Right atrium auricular region (tissue), 2 donors: ENCODE measurements around the gene TMED3. TPM values are rescaled to one million over a fixed set of nuclear protein-coding genes. Genes with fewer than 3 reads are reported as not detected.

ENCODE experiments used
- DNase-seq: peaks from one replicate; pipeline ENCODE4 v3.0.0-alpha.2; 2019; ENCODE audit warnings: low spot score
- H3K27ac ChIP-seq, 2 donors: fragments of 200-600 bp; sonication (generic); 1 replicate in 1 of 2; 2 replicates in 1 of 2; pipeline ENCODE4 v1.5.1; 2016 to 2019
- H3K27me3 ChIP-seq, 2 donors: fragments of 200-600 bp; sonication (generic); one replicate each; pipeline versions ENCODE4 v1.5.1 to v1.6.0; 2017 to 2019
- H3K36me3 ChIP-seq: fragments of 200-600 bp; sonication (generic); one replicate; pipeline ENCODE4 v1.5.1; 2016
- H3K4me1 ChIP-seq, 2 donors: fragments of 200-600 bp; sonication (generic); one replicate each; pipeline versions ENCODE4 v1.5.1 to v1.6.0; 2017 to 2019
- H3K4me3 ChIP-seq, 2 donors: fragments of 200-600 bp; sonication (generic); 1 replicate in 1 of 2; 2 replicates in 1 of 2; pipeline ENCODE4 v1.5.1; 2017 to 2019; ENCODE audit warnings: mild to moderate bottlenecking in 1 of 2, moderate library complexity in 1 of 2
- H3K9me3 ChIP-seq, 2 donors: fragments of 200-600 bp; sonication (generic); one replicate each; pipeline ENCODE4 v1.5.1; 2019
- CTCF ChIP-seq, 2 donors: fragments of 200-600 bp; sonication (generic); IDR thresholded peaks; one replicate each; pipeline ENCODE4 v1.5.1; 2019; ENCODE audit warnings: antibody characterized with exemption in 2 of 2
- total RNA-seq, 2 donors: library from RNA; depleted of rRNA; stranded (reverse); fragments of >200 nt; gene quantifications; one replicate each; pipeline ENCODE4 v1.1.0, GENCODE V29; 2016

Gene TMED3
- total RNA-seq, 2 donors from 2014 or later, result 42.7 to 64.0 TPM

- H3K27ac ChIP-seq, result no peak overlapping the region
- no peaks in the 10 kb centered on the region for H3K9me3 ChIP-seq
- peaks cover 3 to 11% of the 10 kb centered on the region in 2 donors for H3K27me3 ChIP-seq
- no peak overlapping the region for H3K4me3 ChIP-seq
- no peak for DNase-seq
- H3K4me1 ChIP-seq, result no peaks in the 10 kb centered on the region
- peak in 1 of 2 donors; percentile 10 for TF ChIP-seq CTCF (IDR thresholded peaks at IDR 0.05)
- no peaks in the 10 kb centered on the region for H3K36me3 ChIP-seq
These were observed 27.5 kb upstream of the TMED3 start for GRCh38 chr15:79283252-79284048.

- Histone ChIP-seq H3K4me1 (no peaks in the 10 kb centered on the region), H3K9me3 (no peaks in the 10 kb centered on the region), H3K27ac (no peak overlapping the region), H3K27me3 (no peaks in the 10 kb centered on the region), H3K36me3 (no peaks in the 10 kb centered on the region), H3K4me3 (no peak overlapping the region)
- no peak for TF ChIP-seq CTCF (IDR thresholded peaks at IDR 0.05)
- no peak for DNase-seq
These were observed 20.2 kb upstream of the TMED3 start for GRCh38 chr15:79290642-79291275.

- H3K4me3 ChIP-seq, result no peak overlapping the region
- H3K4me1 ChIP-seq, result no peaks in the 10 kb centered on the region
- DNase-seq, result no peak
- H3K36me3 ChIP-seq, result no peaks in the 10 kb centered on the region
- H3K9me3 ChIP-seq, result no peaks in the 10 kb centered on the region
- TF ChIP-seq CTCF (IDR thresholded peaks at IDR 0.05), result no peak
- H3K27me3 ChIP-seq, result no peaks in the 10 kb centered on the region
- no peak overlapping the region for H3K27ac ChIP-seq
These were observed 18.9 kb upstream of the TMED3 start for GRCh38 chr15:79292011-79292410.

- Histone ChIP-seq H3K4me1 (no peaks in the 10 kb centered on the region), H3K4me3 (no peak overlapping the region), H3K27me3 (no peaks in the 10 kb centered on the region), H3K9me3 (no peaks in the 10 kb centered on the region), H3K36me3 (no peaks in the 10 kb centered on the region), H3K27ac (no peak overlapping the region)
- no peak for DNase-seq
- no peak for TF ChIP-seq CTCF (IDR thresholded peaks at IDR 0.05)
These were observed 16.8 kb upstream of the TMED3 start for GRCh38 chr15:79294075-79294474.

- Histone ChIP-seq H3K4me1 (no peaks in the 10 kb centered on the region), H3K27ac (no peak overlapping the region), H3K36me3 (no peaks in the 10 kb centered on the region), H3K9me3 (no peaks in the 10 kb centered on the region), H3K27me3 (no peaks in the 10 kb centered on the region), H3K4me3 (no peak overlapping the region)
- TF ChIP-seq CTCF (IDR thresholded peaks at IDR 0.05), result no peak
- no peak for DNase-seq
These were observed 14.3 kb upstream of the TMED3 start for GRCh38 chr15:79296583-79296982.
